OCI-LY3 (cell line): Measurements from ENCODE around the gene UNC5A.

Source experiments
- H2AFZ ChIP-seq: fragments of 200-600, 300-600 bp; shearing (Covaris generic); 2 replicates; pipeline ENCODE4 v1.6.0; 2014; ENCODE audit warnings: antibody characterized with exemption, low read depth, low read length
- H3K27ac ChIP-seq: fragments of 200-600, 300-600 bp; sonication (generic); 2 replicates; pipeline ENCODE4 v1.5.1; 2014; ENCODE audit warnings: mild to moderate bottlenecking, low read length, moderate library complexity, mixed read lengths
- H3K27me3 ChIP-seq: fragments of 200-600, 300-600 bp; sonication (generic); 2 replicates; pipeline ENCODE4 v1.6.1; 2014; ENCODE audit warnings: low read depth, low read length, mixed read lengths
- H3K36me3 ChIP-seq: fragments of 200-600, 300-600 bp; sonication (generic); replicated peaks from 2 replicates; pipeline ENCODE3; 2014; ENCODE audit warnings: low read depth, low read length, mixed read lengths
- H3K4me1 ChIP-seq: fragments of 300-600, 200-600 bp; sonication (generic); 2 replicates; pipeline ENCODE4 v1.6.1; 2014; ENCODE audit warnings: low read length, mixed read lengths
- H3K4me2 ChIP-seq: fragments of 200-600, 300-600 bp; sonication (generic); 2 replicates; pipeline ENCODE4 v1.6.1; 2014; ENCODE audit warnings: low read length, mixed read lengths
- H3K4me3 ChIP-seq: fragments of 300-600, 200-600 bp; sonication (generic); 2 replicates; pipeline ENCODE4 v1.5.1; 2014; ENCODE audit warnings: antibody characterized with exemption, mild to moderate bottlenecking, low read length, moderate library complexity
- H3K79me2 ChIP-seq: fragments of 300-600, 200-600 bp; shearing (Covaris generic); 2 replicates; pipeline ENCODE4 v1.6.1; 2014; ENCODE audit warnings: mild to moderate bottlenecking, low read length, mixed read lengths
- H3K9ac ChIP-seq: fragments of 300-600, 200-600 bp; shearing (Covaris generic); 2 replicates; pipeline ENCODE4 v1.6.0; 2014; ENCODE audit warnings: mild to moderate bottlenecking, low read length, moderate library complexity
- H3K9me3 ChIP-seq: fragments of 200-600, 300-600 bp; shearing (Covaris generic); 2 replicates; pipeline ENCODE4 v1.6.1; 2014; ENCODE audit warnings: low read length, mixed read lengths; ENCODE audit not compliant: insufficient read depth
- H4K20me1 ChIP-seq: fragments of 200-600, 300-600 bp; sonication (generic); 2 replicates; pipeline ENCODE4 v1.6.1; 2016; ENCODE audit warnings: low read length, mixed read lengths; ENCODE audit not compliant: insufficient read depth
- EZH2phosphoT487 ChIP-seq: fragments of 200-600 bp; shearing (Covaris generic); IDR thresholded peaks from 2 replicates; pipeline ENCODE4 v1.6.1; 2018; ENCODE audit warnings: antibody characterized with exemption, mixed run types, low read depth
- TF ChIP-seq, protein P1 (sequence below): fragments of 200-600, 300-600 bp; sonication (generic); IDR thresholded peaks from 2 replicates; pipeline ENCODE4 v1.5.1; 2014; ENCODE audit warnings: antibody characterized with exemption, low read length, low read depth

Gene UNC5A

DNA sequence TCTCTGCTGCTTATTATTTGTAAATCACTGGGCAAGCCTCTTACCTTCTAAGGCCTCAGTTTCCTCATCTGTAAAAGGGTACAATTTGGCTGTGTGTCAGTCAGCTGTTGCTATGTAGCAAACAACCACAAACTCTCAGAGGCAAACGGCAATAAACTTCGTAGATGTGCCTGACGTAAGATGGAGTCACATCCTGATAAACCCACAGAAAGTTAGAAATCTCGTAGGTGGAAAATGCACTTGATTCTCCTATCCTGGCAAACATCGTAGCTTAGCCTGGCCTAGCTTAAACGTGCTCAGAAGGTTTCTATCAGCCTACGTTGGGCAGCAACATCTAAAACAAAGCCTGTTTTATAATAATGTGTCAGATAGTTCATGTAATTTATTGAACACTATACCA, 35.0 kb upstream of the UNC5A start:
- H3K79me2 ChIP-seq = no peaks in the 10 kb centered on the region
- H3K9ac ChIP-seq = no peak overlapping the region
- no peaks in the 10 kb centered on the region for H3K36me3 ChIP-seq
- H3K4me2 ChIP-seq = no peak overlapping the region
- no peak overlapping the region for H2AFZ ChIP-seq
- no peaks in the 10 kb centered on the region for H3K4me1 ChIP-seq
- no peaks in the 10 kb centered on the region for H4K20me1 ChIP-seq
- peaks cover 22% of the 10 kb centered on the region for H3K27me3 ChIP-seq
- H3K4me3 ChIP-seq = no peak overlapping the region
- TF ChIP-seq, protein P1, sequence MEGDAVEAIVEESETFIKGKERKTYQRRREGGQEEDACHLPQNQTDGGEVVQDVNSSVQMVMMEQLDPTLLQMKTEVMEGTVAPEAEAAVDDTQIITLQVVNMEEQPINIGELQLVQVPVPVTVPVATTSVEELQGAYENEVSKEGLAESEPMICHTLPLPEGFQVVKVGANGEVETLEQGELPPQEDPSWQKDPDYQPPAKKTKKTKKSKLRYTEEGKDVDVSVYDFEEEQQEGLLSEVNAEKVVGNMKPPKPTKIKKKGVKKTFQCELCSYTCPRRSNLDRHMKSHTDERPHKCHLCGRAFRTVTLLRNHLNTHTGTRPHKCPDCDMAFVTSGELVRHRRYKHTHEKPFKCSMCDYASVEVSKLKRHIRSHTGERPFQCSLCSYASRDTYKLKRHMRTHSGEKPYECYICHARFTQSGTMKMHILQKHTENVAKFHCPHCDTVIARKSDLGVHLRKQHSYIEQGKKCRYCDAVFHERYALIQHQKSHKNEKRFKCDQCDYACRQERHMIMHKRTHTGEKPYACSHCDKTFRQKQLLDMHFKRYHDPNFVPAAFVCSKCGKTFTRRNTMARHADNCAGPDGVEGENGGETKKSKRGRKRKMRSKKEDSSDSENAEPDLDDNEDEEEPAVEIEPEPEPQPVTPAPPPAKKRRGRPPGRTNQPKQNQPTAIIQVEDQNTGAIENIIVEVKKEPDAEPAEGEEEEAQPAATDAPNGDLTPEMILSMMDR = no peak
- no peak for TF ChIP-seq EZH2phosphoT487
- H3K9me3 ChIP-seq = no peaks in the 10 kb centered on the region
- H3K27ac ChIP-seq = no peak overlapping the region

DNA sequence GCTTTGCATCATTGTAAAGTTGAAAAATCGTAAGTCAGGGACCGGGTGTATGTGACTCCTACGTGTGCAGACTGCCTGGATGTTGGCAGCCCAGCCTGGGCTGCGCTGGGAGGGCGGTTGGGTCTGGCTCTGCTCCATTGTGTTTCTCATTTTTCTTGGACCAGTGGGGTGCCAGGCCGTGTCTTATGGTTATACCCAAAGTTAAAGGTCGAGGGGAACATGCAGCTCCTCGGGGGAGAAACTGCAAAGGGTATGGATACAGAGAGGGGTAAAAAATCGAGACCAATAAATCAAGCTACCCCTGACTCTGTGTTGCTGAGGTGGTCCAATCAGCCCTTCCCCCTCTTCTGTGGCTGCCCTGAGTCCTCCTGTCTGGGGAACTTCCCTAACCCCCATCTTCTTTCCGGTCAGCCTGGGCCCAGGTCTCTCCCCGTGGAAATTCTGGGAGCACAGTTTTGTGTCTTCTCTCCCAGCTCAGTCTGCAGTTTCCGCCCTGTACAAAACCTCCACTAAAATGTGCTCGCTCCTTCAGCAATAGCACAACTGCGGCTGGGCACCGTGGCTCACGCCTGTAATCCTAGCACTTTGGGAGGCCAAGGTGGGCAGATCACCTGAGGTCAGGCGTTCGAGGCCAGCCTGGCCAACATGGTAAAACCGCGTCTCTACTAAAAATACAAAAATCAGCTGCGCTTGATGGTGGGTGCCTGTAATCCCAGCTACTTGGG, 34.1 kb upstream of the UNC5A start:
- Histone ChIP-seq H2AFZ (no peak overlapping the region), H3K27me3 (peaks cover 20% of the 10 kb centered on the region), H4K20me1 (no peaks in the 10 kb centered on the region), H3K27ac (no peak overlapping the region), H3K79me2 (no peaks in the 10 kb centered on the region), H3K4me3 (no peak overlapping the region), H3K36me3 (no peaks in the 10 kb centered on the region), H3K9ac (no peak overlapping the region), H3K9me3 (no peaks in the 10 kb centered on the region), H3K4me2 (no peak overlapping the region), H3K4me1 (no peaks in the 10 kb centered on the region)
- TF ChIP-seq, protein P1 = no peak
- no peak for TF ChIP-seq EZH2phosphoT487

DNA sequence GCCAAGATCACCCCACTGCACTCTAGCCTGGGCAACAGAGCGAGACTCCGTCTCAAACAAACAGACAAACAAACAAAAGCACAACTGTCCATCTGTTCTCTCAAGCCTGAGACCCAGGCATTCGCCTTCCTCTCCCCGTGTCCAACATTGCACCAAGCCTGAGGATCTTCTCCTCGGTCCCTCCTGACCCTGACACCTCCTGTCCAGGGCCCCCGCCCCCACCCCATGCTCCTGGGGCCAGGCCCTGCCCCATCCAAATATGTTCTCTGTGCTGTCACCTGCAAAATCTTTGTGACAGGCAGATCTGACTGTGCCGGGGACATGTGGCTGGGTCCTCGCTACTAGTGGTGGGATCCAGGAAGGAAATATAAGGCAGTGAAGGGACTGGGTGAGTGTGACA, 33.4 kb upstream of the UNC5A start:
- H3K36me3 ChIP-seq = no peaks in the 10 kb centered on the region
- no peak for TF ChIP-seq EZH2phosphoT487
- TF ChIP-seq, protein P1 = no peak
- H4K20me1 ChIP-seq = no peaks in the 10 kb centered on the region
- no peaks in the 10 kb centered on the region for H3K79me2 ChIP-seq
- H3K27me3 ChIP-seq = peaks cover 16% of the 10 kb centered on the region; the same call in 1 of the 2 replicates
- H3K27ac ChIP-seq = no peak overlapping the region
- H3K9me3 ChIP-seq = no peaks in the 10 kb centered on the region
- no peak overlapping the region for H3K4me3 ChIP-seq
- H3K4me2 ChIP-seq = no peak overlapping the region
- no peaks in the 10 kb centered on the region for H3K4me1 ChIP-seq
- no peak overlapping the region for H2AFZ ChIP-seq
- H3K9ac ChIP-seq = no peak overlapping the region

DNA sequence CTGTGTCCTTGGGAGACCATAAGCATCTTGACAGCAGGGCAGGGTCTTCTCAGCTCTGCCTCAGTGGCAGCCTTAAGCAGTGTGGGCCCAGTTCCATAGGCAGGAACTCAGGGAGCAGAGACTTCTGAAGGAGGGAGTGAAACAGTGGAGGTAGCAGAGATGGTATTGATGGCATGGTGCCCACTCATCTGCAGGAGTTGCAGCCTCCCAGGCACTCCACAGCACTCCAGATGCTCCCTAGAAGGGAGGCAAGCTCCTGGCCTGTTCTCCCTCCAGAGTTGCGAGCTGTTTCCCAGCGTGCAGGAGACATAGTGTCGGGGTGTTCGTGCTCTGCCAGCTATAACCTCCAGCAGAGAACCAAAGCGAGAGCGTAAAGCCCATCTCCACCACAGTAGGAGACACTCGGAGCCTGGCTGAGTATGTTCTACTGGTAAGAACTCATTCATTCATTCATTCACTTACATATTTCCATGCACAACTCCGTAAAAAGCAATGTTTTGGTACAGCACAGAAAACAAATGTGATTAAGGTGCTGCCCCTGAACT, 31.4 kb upstream of the UNC5A start:
- Histone ChIP-seq H3K27me3 (peaks cover 16% of the 10 kb centered on the region; the same call in 1 of the 2 replicates), H2AFZ (no peak overlapping the region), H3K9ac (no peak overlapping the region), H3K27ac (no peak overlapping the region), H4K20me1 (no peaks in the 10 kb centered on the region), H3K79me2 (no peaks in the 10 kb centered on the region), H3K9me3 (no peaks in the 10 kb centered on the region), H3K4me3 (no peak overlapping the region), H3K36me3 (no peaks in the 10 kb centered on the region), H3K4me1 (no peaks in the 10 kb centered on the region), H3K4me2 (no peak overlapping the region)
- TF ChIP-seq EZH2phosphoT487 = no peak
- TF ChIP-seq, protein P1 = no peak
